H1 (cell line): ENCODE measurements around the gene PAX8. TPM values are rescaled to one million over a fixed set of nuclear protein-coding genes. Genes with fewer than 3 reads are reported as not detected.

Source experiments
- CTCF ChIA-PET: fragments of 300-600 bp; sonication (Branson Sonifier 250); formaldehyde crosslinking; loops from one replicate; lab custom pipeline; 2021; ENCODE audit not compliant: partially characterized antibody; lab: Charles Lee
- POLR2A ChIA-PET: fragments of 300-600 bp; sonication (Branson Sonifier 250); formaldehyde crosslinking; loops from one replicate; lab custom pipeline; 2021; ENCODE audit warnings: inconsistent platforms; ENCODE audit not compliant: partially characterized antibody; lab: Charles Lee
- DNase-seq, 2 experiments: peaks; one replicate each; pipeline versions ENCODE4 v3.0.0 to v3.0.0-alpha.2; 2010 to 2022; ENCODE audit warnings: low spot score in 2 of 2, low read depth in 1 of 2, mixed read lengths in 1 of 2
- FAIRE-seq: peaks from 2 replicates; lab custom pipeline; 2011; peaks lifted over from hg19 to GRCh38; lab: Jason Lieb, UNC
- H2AFZ ChIP-seq: 2 replicates; pipeline ENCODE4 v1.8.1; 2012; ENCODE audit warnings: low read length, inconsistent platforms
- H2AK5ac ChIP-seq: 2 replicates; pipeline ENCODE4 v1.6.1; 2013; ENCODE audit warnings: low read depth, low read length
- H2BK120ac ChIP-seq: replicated peaks from 2 replicates; pipeline ENCODE3; 2013; ENCODE audit warnings: low read depth, low read length, inconsistent platforms
- H2BK12ac ChIP-seq: 2 replicates; pipeline ENCODE4 v1.6.1; 2013; ENCODE audit warnings: low read depth, low read length
- H2BK15ac ChIP-seq: 2 replicates; pipeline ENCODE4 v1.6.1; 2013; ENCODE audit warnings: low read length
- H2BK20ac ChIP-seq: 2 replicates; pipeline ENCODE4 v1.6.1; 2013; ENCODE audit warnings: low read length
- H2BK5ac ChIP-seq: 2 replicates; pipeline ENCODE4 v1.6.1; 2013; ENCODE audit warnings: low read depth, low read length
- H3K14ac ChIP-seq: 2 replicates; pipeline ENCODE4 v1.6.1; 2013; ENCODE audit warnings: inconsistent platforms; ENCODE audit not compliant: insufficient read length
- H3K18ac ChIP-seq: 2 replicates; pipeline ENCODE4 v1.6.1; 2013; ENCODE audit warnings: low read length; ENCODE audit errors: extremely low read depth
- H3K23ac ChIP-seq: 2 replicates; pipeline ENCODE4 v1.6.1; 2013; ENCODE audit warnings: inconsistent platforms; ENCODE audit not compliant: insufficient read length
- H3K23me2 ChIP-seq: 2 replicates; pipeline ENCODE4 v1.6.1; 2013; ENCODE audit warnings: low read depth, low read length
- H3K27ac ChIP-seq: 2 replicates; pipeline ENCODE4 v1.6.1; 2011; ENCODE audit warnings: low read depth, low read length, inconsistent platforms
- H3K27me3 ChIP-seq, 4 experiments: replicated peaks in 1 of 4; 1 replicate in 1 of 4; 2 replicates in 3 of 4; pipeline versions ENCODE4 v1.6.1 to v1.8.1; 2011 to 2013; ENCODE audit warnings: low read length in 3 of 4, mild to moderate bottlenecking in 3 of 4, inconsistent platforms in 2 of 4, mixed read lengths in 2 of 4, moderate library complexity in 1 of 4; ENCODE audit not compliant: control insufficient read depth in 3 of 4, insufficient read depth in 3 of 4; ENCODE audit errors: extremely low read depth in 1 of 4
- H3K36me3 ChIP-seq, 4 experiments: 2 replicates each; pipeline versions ENCODE4 v1.6.1 to v1.8.1; 2011 to 2013; ENCODE audit warnings: mild to moderate bottlenecking in 4 of 4, low read length in 3 of 4, moderate library complexity in 2 of 4, control low read depth in 1 of 4, inconsistent platforms in 1 of 4; ENCODE audit not compliant: insufficient read depth in 4 of 4, control insufficient read depth in 2 of 4
- H3K4ac ChIP-seq: replicated peaks from 2 replicates; pipeline ENCODE3; 2013; ENCODE audit warnings: low read length, low read depth, mixed read lengths, inconsistent platforms; ENCODE audit not compliant: insufficient read length
- H3K4me1 ChIP-seq, 4 experiments: replicated peaks in 1 of 4; 1 replicate in 1 of 4; 2 replicates in 3 of 4; pipeline versions ENCODE4 v1.6.1 to v1.8.1; 2011 to 2013; ENCODE audit warnings: low read length in 3 of 4, inconsistent platforms in 2 of 4, mixed read lengths in 1 of 4; ENCODE audit not compliant: insufficient read depth in 4 of 4, control insufficient read depth in 3 of 4
- H3K4me2 ChIP-seq, 2 experiments: 2 replicates each; pipeline versions ENCODE4 v1.6.1 to v1.8.1; 2011 to 2013; ENCODE audit warnings: low read depth in 2 of 2, low read length in 2 of 2, control low read depth in 1 of 2, inconsistent platforms in 1 of 2, mild to moderate bottlenecking in 1 of 2; ENCODE audit not compliant: insufficient read depth in 1 of 2
- H3K4me3 ChIP-seq, 4 experiments: fragments of 200-600, 300-600 bp in 1 of 4; sonication (generic), shearing (Covaris generic), sonication (Bioruptor Twin) in 1 of 4; 2 replicates each; pipeline versions ENCODE4 v1.5.1 to v1.8.1; 2011 to 2016; ENCODE audit warnings: low read length in 4 of 4, low read depth in 3 of 4, control low read depth in 2 of 4, inconsistent platforms in 2 of 4, mild to moderate bottlenecking in 2 of 4, mixed read lengths in 1 of 4, moderate library complexity in 1 of 4; ENCODE audit not compliant: insufficient read depth in 2 of 4; ENCODE audit errors: extremely low read depth in 1 of 4
- H3K56ac ChIP-seq: replicated peaks from 2 replicates; pipeline ENCODE3; 2013; ENCODE audit warnings: low read depth, mild to moderate bottlenecking, mixed read lengths, low read length, inconsistent platforms; ENCODE audit not compliant: insufficient read length
- H3K79me1 ChIP-seq: 2 replicates; pipeline ENCODE4 v1.6.1; 2013; ENCODE audit warnings: low read depth, low read length, control low read depth
- H3K79me2 ChIP-seq, 2 experiments: 2 replicates each; pipeline versions ENCODE4 v1.6.1 to v1.8.1; 2012 to 2013; ENCODE audit warnings: low read length in 2 of 2, mild to moderate bottlenecking in 2 of 2, inconsistent platforms in 1 of 2; ENCODE audit not compliant: insufficient read depth in 2 of 2, control insufficient read depth in 1 of 2
- H3K9ac ChIP-seq, 4 experiments: replicated peaks in 1 of 4; 1 replicate in 1 of 4; 2 replicates in 3 of 4; pipeline versions ENCODE4 v1.6.1 to v1.8.1; 2011 to 2013; ENCODE audit warnings: low read depth in 3 of 4, low read length in 3 of 4, control low read depth in 2 of 4, mild to moderate bottlenecking in 2 of 4, moderate library complexity in 2 of 4, inconsistent platforms in 1 of 4; ENCODE audit errors: extremely low read depth in 1 of 4
- H3K9me3 ChIP-seq, 2 experiments: 2 replicates each; pipeline versions ENCODE4 v1.6.1 to v1.8.1; 2012 to 2013; ENCODE audit warnings: mild to moderate bottlenecking in 2 of 2, moderate library complexity in 2 of 2, control low read depth in 1 of 2, inconsistent platforms in 1 of 2, low read depth in 1 of 2, low read length in 1 of 2, mixed read lengths in 1 of 2; ENCODE audit not compliant: insufficient read depth in 2 of 2
- H4K20me1 ChIP-seq, 2 experiments: replicated peaks in 1 of 2; 2 replicates each; pipeline versions ENCODE3 to v1.8.1; 2011 to 2013; ENCODE audit warnings: inconsistent platforms in 2 of 2, low read length in 2 of 2, mild to moderate bottlenecking in 1 of 2; ENCODE audit not compliant: insufficient read depth in 2 of 2, control insufficient read depth in 1 of 2
- H4K5ac ChIP-seq: 2 replicates; pipeline ENCODE4 v1.6.1; 2013; ENCODE audit warnings: low read length, low read depth, mixed read lengths, inconsistent platforms; ENCODE audit not compliant: insufficient read length
- H4K8ac ChIP-seq: 2 replicates; pipeline ENCODE4 v1.8.0; 2013; ENCODE audit warnings: mild to moderate bottlenecking, moderate library complexity, low read length, inconsistent platforms; ENCODE audit not compliant: insufficient read depth; ENCODE audit errors: extremely low read depth
- H4K91ac ChIP-seq: replicated peaks from 2 replicates; pipeline ENCODE3; 2013; ENCODE audit warnings: low read length, mixed read lengths, inconsistent platforms; ENCODE audit not compliant: insufficient read length
- BACH1 ChIP-seq: IDR thresholded peaks from 2 replicates; pipeline ENCODE4 v1.6.1; 2012; ENCODE audit warnings: low read length, improper control_type of control experiment
- CTCF ChIP-seq, 3 experiments: IDR thresholded peaks; 1 replicate in 2 of 3; 2 replicates in 1 of 3; pipeline versions ENCODE4 v1.5.1 to v1.6.1; 2011; ENCODE audit warnings: low read length in 3 of 3, mild to moderate bottlenecking in 3 of 3, inconsistent platforms in 2 of 3, low read depth in 1 of 3, moderate library complexity in 1 of 3; ENCODE audit not compliant: insufficient read depth in 1 of 3; ENCODE audit errors: control extremely low read depth in 1 of 3
- GABPA ChIP-seq: IDR thresholded peaks from 2 replicates; pipeline ENCODE4 v1.6.1; 2011; ENCODE audit warnings: mild to moderate bottlenecking, low read length, moderate library complexity, borderline replicate concordance; ENCODE audit not compliant: insufficient read depth
- KDM5A ChIP-seq: fragments of 200-600 bp; IDR thresholded peaks from 2 replicates; pipeline ENCODE4 v1.7.1; 2012; ENCODE audit warnings: mild to moderate bottlenecking, low read length, inconsistent platforms, mixed read lengths
- SUZ12 ChIP-seq: fragments of 200-600 bp; sonication (generic); IDR thresholded peaks from 2 replicates; pipeline ENCODE4 v1.6.1; 2012; ENCODE audit warnings: mild to moderate bottlenecking, inconsistent platforms, low read length, moderate library complexity, mixed read lengths
- WGBS, 2 experiments: shearing (Covaris generic) in 1 of 2; methylation state at CpG; one replicate each; pipeline versions ENCODE4 v1.1.6 to v1.1.7; 2013 to 2015; ENCODE audit warnings: low lambda C conversion rate in 2 of 2, mixed read lengths in 2 of 2, inconsistent platforms in 1 of 2, low coverage in 1 of 2, missing lambda C conversion rate in 1 of 2; ENCODE audit not compliant: insufficient replicate concordance in 2 of 2, insufficient coverage in 1 of 2, insufficient read length in 1 of 2; ENCODE audit errors: extremely low coverage in 1 of 2, missing lambda C conversion rate in 1 of 2; 5-methylcytosine and 5-hydroxymethylcytosine counted together
- polyA plus RNA-seq, 7 experiments: library from polyadenylated mRNA; depleted of rRNA in 3 of 7; stranded (reverse) in 5 of 7; unstranded in 2 of 7; fragments of >200 nt in 5 of 7; fragments of 200-250 nt in 2 of 7; gene quantifications; 1 replicate in 5 of 7; 2 replicates in 1 of 7; 4 replicates in 1 of 7; pipeline versions ENCODE4 v1.2.1 to v1.2.3, GENCODE V29; 2011 to 2013; ENCODE audit warnings: missing spikeins in 2 of 7, mixed read lengths in 2 of 7
- total RNA-seq: library from RNA; stranded (reverse); fragmentation: NEBNext Ultra II Directional; extraction: Animal tissue kit (Norgen Biotek cat#: 25700); gene quantifications from 2 replicates; pipeline ENCODE4 v1.2.1, GENCODE V29; 2021

The PAX8 gene
- total and polyA plus RNA-seq, 2 of the 8 experiments (the other 6 are each of a cell fraction or from before 2014, with no cell fraction given), result 0.02 TPM; not detected in 1

- H4K91ac ChIP-seq, result no peak overlapping the region
- no peak overlapping the region for H2BK12ac ChIP-seq
- no peak overlapping the region for H3K14ac ChIP-seq
- no peak overlapping the region for H3K18ac ChIP-seq
- no peak overlapping the region for H4K5ac ChIP-seq
- no peaks in the 10 kb centered on the region for H3K79me2 ChIP-seq
- no peak overlapping the region for H3K23ac ChIP-seq
- no peak overlapping the region for H2BK5ac ChIP-seq
- ChIA-PET POLR2A (no interaction called here), CTCF (interaction anchor here (1.3 kb wide), 1 partner anchor 71 kb away, joined by 5 read pairs; no protein-coding TSS in a partner anchor)
- FAIRE-seq, result no peak
- H3K9me3 ChIP-seq, result no peaks in the 10 kb centered on the region
- DNase-seq, result no peak
- H3K4ac ChIP-seq, result no peak overlapping the region
- no peak overlapping the region for H3K56ac ChIP-seq
- no peak overlapping the region for H2AFZ ChIP-seq
- no peaks in the 10 kb centered on the region for H4K20me1 ChIP-seq
- H3K27ac ChIP-seq, result no peak overlapping the region
- no peak overlapping the region for H2BK120ac ChIP-seq
- H3K4me3 ChIP-seq, result no peak overlapping the region
- H3K23me2 ChIP-seq, result no peaks in the 10 kb centered on the region
- H3K4me1 ChIP-seq, result peaks cover 0 to 2% (median 1%) of the 10 kb centered on the region in 4 experiments; a peak in 1 of 7 replicates
- no peak overlapping the region for H2BK15ac ChIP-seq
- H3K36me3 ChIP-seq, result no peaks in the 10 kb centered on the region
- H2AK5ac ChIP-seq, result no peak overlapping the region
- no peak overlapping the region for H3K9ac ChIP-seq
- TF ChIP-seq KDM5A (no peak), SUZ12 (no peak), CTCF (IDR thresholded peaks at IDR 0.05; ENCODE audit: control extremely low read depth in 1 of 3, insufficient read depth in 1 of 3, low read depth in 1 of 3, low read length in 3 of 3) (no peak), BACH1 (no peak), GABPA (no peak)
- TF ChIP-seq, all 59 proteins: peak for 0
- Histone ChIP-seq H2BK20ac (no peak overlapping the region), H3K4me2 (no peak overlapping the region), H4K8ac (no peak overlapping the region), H3K79me1 (no peaks in the 10 kb centered on the region), H3K27me3 (no peaks in the 10 kb centered on the region)
- 77% methylated on average over 4 of the region's 4 CpGs; no CpG with 5 or more reads in 1 of the 2 experiments for WGBS, 2 experiments
These were observed 21.6 kb upstream of the PAX8 start for GRCh38 chr2:113300281-113300680.
